Measurements from ENCODE around the gene PSMD12. TPM values are rescaled to one million over a fixed set of nuclear protein-coding genes. Genes with fewer than 3 reads are reported as not detected.
"Not testable (repeated sequence)": the region's sequence is repeated elsewhere in the genome, so short reads cannot be mapped to it uniquely, and the experiment has no call there.

Gene PSMD12
- total and polyA plus RNA-seq, 11 donors: 18.2 to 57.5 (median 46.5) TPM

DNA sequence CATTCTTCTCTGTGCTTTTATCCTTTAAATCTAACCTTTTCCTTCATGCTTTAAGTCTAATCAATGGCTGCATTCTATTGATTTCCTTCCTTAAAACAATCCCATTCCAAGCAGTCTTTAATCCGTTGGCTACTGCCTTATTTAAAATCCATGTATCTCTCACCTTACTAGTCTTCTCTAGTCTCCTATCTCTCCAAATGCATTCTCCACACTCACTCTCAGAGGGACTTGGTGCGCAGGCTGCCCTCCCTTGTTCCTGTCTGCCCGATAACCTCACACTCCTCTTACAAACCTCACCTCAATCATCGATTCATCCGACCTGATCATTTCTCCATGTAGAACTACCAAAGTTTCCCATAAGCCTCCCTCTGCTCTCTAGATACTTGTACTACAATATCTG, 23.1 kb downstream of the PSMD12 start:
- no peak overlapping the region for H3K27ac ChIP-seq
- DNase-seq (no peak), ATAC-seq (no peak)
- no peaks in the 10 kb centered on the region for H3K4me1 ChIP-seq
- TF ChIP-seq, protein P1, sequence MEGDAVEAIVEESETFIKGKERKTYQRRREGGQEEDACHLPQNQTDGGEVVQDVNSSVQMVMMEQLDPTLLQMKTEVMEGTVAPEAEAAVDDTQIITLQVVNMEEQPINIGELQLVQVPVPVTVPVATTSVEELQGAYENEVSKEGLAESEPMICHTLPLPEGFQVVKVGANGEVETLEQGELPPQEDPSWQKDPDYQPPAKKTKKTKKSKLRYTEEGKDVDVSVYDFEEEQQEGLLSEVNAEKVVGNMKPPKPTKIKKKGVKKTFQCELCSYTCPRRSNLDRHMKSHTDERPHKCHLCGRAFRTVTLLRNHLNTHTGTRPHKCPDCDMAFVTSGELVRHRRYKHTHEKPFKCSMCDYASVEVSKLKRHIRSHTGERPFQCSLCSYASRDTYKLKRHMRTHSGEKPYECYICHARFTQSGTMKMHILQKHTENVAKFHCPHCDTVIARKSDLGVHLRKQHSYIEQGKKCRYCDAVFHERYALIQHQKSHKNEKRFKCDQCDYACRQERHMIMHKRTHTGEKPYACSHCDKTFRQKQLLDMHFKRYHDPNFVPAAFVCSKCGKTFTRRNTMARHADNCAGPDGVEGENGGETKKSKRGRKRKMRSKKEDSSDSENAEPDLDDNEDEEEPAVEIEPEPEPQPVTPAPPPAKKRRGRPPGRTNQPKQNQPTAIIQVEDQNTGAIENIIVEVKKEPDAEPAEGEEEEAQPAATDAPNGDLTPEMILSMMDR (IDR thresholded peaks at IDR 0.05): no peak
- no peak for TF ChIP-seq POLR2A (IDR thresholded peaks at IDR 0.05)
- H3K27me3 ChIP-seq: no peaks in the 10 kb centered on the region
- peaks cover 2 to 97% (median 92%) of the 10 kb centered on the region in 9 donors for H3K36me3 ChIP-seq
- no peaks in the 10 kb centered on the region for H3K9me3 ChIP-seq
- intact Hi-C loops (cut with DNase I): no loop called here
- H3K4me3 ChIP-seq: no peak overlapping the region
- WGBS, 4 donors: 95 to 96% (median 96%) methylated on average over 5 of the region's 5 CpGs

DNA sequence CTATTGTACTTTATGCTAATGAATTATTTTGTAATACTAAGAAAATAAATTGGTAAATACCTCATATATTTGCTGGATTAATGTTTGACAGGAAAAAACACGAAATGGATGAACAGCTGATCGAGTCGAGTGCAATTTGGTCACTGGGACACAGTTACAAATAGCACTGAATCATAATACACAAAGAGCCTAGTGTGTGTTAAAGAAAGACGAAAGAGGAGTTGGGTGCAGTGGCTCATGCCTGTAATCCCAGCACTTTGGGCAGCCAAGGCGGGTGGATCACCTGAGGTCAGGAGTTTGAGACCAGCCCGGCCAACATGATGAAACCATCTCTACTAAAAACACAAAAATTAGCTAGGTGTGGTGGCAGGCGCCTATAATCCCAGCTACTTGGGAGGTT, 28.0 kb downstream of the PSMD12 start:
- ATAC-seq; H3K27ac ChIP-seq; H3K4me1 ChIP-seq; H3K4me3 ChIP-seq; intact Hi-C loops (cut with DNase I); DNase-seq; H3K9me3 ChIP-seq; H3K27me3 ChIP-seq: not testable (repeated sequence)
- WGBS, 4 donors: 93 to 94% (median 94%) methylated on average over 7 of the region's 7 CpGs
- peaks cover 0 to 56% (median 43%) of the 10 kb centered on the region in 9 donors for H3K36me3 ChIP-seq
- TF ChIP-seq, protein P1 (IDR thresholded peaks at IDR 0.05): peak in 1 of 12 donors; percentile 1

DNA sequence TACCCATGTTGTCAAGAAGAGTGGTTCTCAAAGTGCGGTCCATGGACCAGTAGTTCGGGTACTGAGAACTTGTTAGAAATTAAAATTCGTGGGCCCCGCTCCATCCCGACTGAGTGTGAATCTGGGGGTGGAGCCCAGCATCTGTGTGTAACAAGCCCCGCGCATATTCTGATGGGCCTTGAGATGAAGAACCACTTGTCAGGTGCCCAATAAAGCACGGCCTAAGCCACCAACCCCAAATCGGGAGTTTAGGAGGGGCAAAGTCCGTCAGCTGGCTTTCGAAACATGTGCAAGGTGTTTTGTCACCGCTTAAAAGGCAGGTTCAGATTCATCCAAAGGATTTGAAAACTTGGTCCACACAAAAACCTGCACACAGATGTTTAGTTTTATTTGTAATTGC, 29.5 kb downstream of the PSMD12 start:
- Histone ChIP-seq H3K4me3 (no peak overlapping the region), H3K27ac (no peak overlapping the region), H3K4me1 (no peaks in the 10 kb centered on the region), H3K9me3 (no peaks in the 10 kb centered on the region), H3K36me3 (peaks cover 0 to 41% (median 29%) of the 10 kb centered on the region in 9 donors), H3K27me3 (no peaks in the 10 kb centered on the region)
- ATAC-seq: no peak
- WGBS, 4 donors: 94 to 95% (median 95%) methylated on average over 11 to 12 of the region's 12 CpGs
- intact Hi-C loops (cut with DNase I): no loop called here
- no peak for DNase-seq
- TF ChIP-seq POLR2A (IDR thresholded peaks at IDR 0.05): no peak
- TF ChIP-seq, protein P1 (IDR thresholded peaks at IDR 0.05): no peak

DNA sequence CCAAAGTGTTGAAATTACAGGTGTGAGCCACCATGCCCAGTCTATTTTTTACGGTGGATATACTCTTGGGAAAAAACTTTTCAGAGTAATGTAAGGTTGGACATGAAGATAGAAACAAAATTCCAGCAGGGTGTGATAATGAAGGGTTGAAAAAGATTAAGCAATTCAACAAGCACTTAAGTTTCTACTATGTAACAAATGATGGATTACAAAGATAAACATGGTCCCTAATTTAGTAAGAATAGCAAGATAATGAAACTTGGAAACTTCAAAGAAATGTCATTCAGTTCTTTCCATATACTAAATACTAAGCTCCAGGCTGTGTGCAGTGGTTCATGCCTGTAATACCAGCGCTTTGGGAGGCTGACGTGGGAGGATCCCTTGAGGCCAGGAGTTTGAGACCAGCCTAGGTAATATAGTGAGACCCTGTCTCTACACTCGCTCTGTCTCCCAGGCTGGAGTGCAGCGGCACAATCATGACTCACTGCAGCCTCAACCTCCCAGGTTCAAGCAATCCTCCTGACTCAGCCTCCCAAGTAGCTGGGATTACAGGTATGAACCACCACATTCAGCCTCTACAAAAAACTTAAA, 31.0 kb downstream of the PSMD12 start:
- ATAC-seq (no peak), DNase-seq (no peak)
- H3K4me1 ChIP-seq: no peaks in the 10 kb centered on the region
- WGBS, 4 donors: 88 to 93% (median 90%) methylated on average over 5 of the region's 5 CpGs
- no peaks in the 10 kb centered on the region for H3K9me3 ChIP-seq
- H3K4me3 ChIP-seq: no peak overlapping the region
- no peak overlapping the region for H3K27ac ChIP-seq
- intact Hi-C loops (cut with DNase I): no loop called here
- peaks cover 0 to 25% (median 13%) of the 10 kb centered on the region in 9 donors for H3K36me3 ChIP-seq
- TF ChIP-seq, protein P1 (IDR thresholded peaks at IDR 0.05): no peak
- TF ChIP-seq POLR2A (IDR thresholded peaks at IDR 0.05): no peak
- H3K27me3 ChIP-seq: no peaks in the 10 kb centered on the region

DNA sequence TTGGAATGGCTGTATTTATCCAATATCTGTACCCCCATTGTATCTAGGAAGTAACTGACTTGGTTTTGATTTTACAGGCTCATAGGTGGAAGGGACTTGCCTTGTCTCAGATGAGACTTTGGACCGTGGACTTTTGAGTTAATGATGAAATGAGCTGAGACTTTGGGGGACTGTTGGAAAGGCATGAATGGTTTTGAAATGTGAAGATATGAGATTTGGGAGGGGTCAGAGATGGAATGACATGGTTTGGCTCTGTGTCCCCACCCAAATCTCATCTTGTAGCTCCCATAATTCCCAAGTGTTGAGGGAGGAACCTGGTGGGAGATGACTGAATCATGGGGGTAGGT, 34.2 kb downstream of the PSMD12 start:
- DNase-seq; H3K36me3 ChIP-seq; H3K4me3 ChIP-seq; H3K9me3 ChIP-seq; H3K27ac ChIP-seq; H3K27me3 ChIP-seq; intact Hi-C loops (cut with DNase I); H3K4me1 ChIP-seq; ATAC-seq: not testable (repeated sequence)
- WGBS, 4 donors: 93 to 100% (median 96%) methylated on average over 1 of the region's 1 CpG

DNA sequence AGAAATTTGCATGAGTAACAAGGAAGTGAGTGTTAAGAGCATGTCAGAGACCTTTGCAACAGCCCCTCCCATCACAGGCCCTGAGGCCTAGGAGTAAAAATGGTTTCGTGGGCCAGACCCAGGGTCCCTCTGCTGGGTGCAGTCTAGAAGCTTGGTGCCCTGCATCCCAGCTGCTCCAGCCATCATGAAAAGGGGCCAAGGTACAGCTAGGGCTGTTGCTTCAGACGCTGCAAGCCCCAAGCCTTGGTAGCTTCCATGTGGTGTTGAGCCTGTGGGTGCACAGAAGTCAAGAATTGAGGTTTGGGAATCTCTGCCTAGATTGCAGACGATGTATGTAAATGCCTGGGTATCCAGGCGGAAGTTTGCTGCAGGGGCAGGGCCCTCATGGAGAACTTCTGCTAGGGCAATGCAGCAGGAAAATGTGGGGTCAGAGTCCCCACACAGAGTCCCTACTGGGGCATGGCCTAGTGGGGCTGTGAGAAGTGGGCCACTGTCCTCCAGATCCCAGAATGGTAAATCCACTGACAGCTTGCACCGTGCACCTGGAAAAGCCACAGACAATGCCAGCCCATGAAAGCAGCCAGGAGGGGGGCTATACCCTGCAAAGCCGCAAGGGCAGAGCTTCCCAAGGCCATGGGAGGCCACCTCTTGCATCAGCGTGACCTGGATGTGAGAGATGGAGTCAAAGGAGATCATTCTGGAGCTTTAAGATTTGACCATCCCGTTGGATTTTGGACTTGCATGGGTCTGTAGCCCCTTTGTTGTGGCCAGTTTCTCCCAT, 34.8 kb downstream of the PSMD12 start:
- H3K27me3 ChIP-seq; ATAC-seq; H3K9me3 ChIP-seq; intact Hi-C loops (cut with DNase I); DNase-seq; H3K4me1 ChIP-seq; H3K27ac ChIP-seq; H3K36me3 ChIP-seq; H3K4me3 ChIP-seq: not testable (repeated sequence)
- WGBS, 4 donors: 94 to 98% (median 95%) methylated on average over 6 to 8 of the region's 8 CpGs

All from heart left ventricle (tissue), 16 donors.